ENCODE measurements around the gene CPXM2. TPM values are rescaled to one million over a fixed set of nuclear protein-coding genes. Genes with fewer than 3 reads are reported as not detected.

Gene CPXM2
- total and polyA plus RNA-seq, 9 of the 15 experiments (the other 6 are each of a cell fraction or from before 2014, with no cell fraction given): not detected

GRCh38 chr10:123912871-123913270, 21.3 kb upstream of the CPXM2 start (continued):
- no peak for TF ChIP-seq FOXP4 (CRISPR knock-in tag; IDR thresholded peaks at IDR 0.05; ENCODE audit: borderline replicate concordance)
- no peak for TF ChIP-seq GTF3C2 (IDR thresholded peaks at IDR 0.05; ENCODE audit: borderline replicate concordance, extremely low read depth, insufficient read length)
- TF ChIP-seq RAD21 (CRISPR knock-in tag; conservative IDR thresholded peaks at IDR 0.05 in 1 of 2, IDR thresholded peaks at IDR 0.05 in 1 of 2): no peak

- no TSS peak for BruUV-seq (replicated peaks)
- Histone ChIP-seq H3K27ac (ENCODE audit: extremely low read depth, low read depth, low read length) (no peak overlapping the region), H3K9me3 (replicated peaks; ENCODE audit: control insufficient read depth, insufficient read depth, low read depth, low read length) (no peaks in the 10 kb centered on the region), H3K9ac (ENCODE audit: insufficient read depth in 1 of 2, low read depth in 2 of 2, low read length in 2 of 2) (no peak overlapping the region), H3K27me3 (ENCODE audit: control insufficient read depth in 2 of 2, insufficient read depth in 2 of 2, low read length in 2 of 2) (peaks cover 0 to 9% of the 10 kb centered on the region in 2 experiments; a peak in 1 of 5 replicates), H4K20me1 (replicated peaks; ENCODE audit: control insufficient read depth, insufficient read depth, low read length) (no peaks in the 10 kb centered on the region), H3K36me3 (ENCODE audit: control insufficient read depth, insufficient read depth, low read length) (no peaks in the 10 kb centered on the region), H3K4me3 (no peak overlapping the region), H3K4me2 (ENCODE audit: insufficient read depth, low read length) (no peak overlapping the region), H3K9me1 (ENCODE audit: control insufficient read depth, insufficient read depth, low read length) (no peaks in the 10 kb centered on the region), H3K79me2 (ENCODE audit: control insufficient read depth, insufficient read depth, low read length) (no peaks in the 10 kb centered on the region), H3K4me1 (replicated peaks in 1 of 2; ENCODE audit: control insufficient read depth in 2 of 2, insufficient read depth in 2 of 2, low read length in 2 of 2) (no peaks in the 10 kb centered on the region; a peak in 1 of 5 replicates), H2AFZ (ENCODE audit: low read depth, low read length) (no peak overlapping the region)
- DNase-seq (ENCODE audit: extremely low read depth in 1 of 4, low spot score in 3 of 4) (no peak), FAIRE-seq (no peak), ATAC-seq (no peak)
- 5% methylated on average over 4 of the region's 4 CpGs for WGBS (ENCODE audit: insufficient coverage, low coverage, missing lambda C conversion rate)
- in situ Hi-C loops (cut with MboI): no loop called here
- ChIA-PET CTCF (ENCODE audit: low intra/inter-chr PET ratio) (no interaction called here), POLR2A (interaction anchor here (1.2 kb wide), 1 partner anchor 22 kb away, joined by 3 read pairs; no protein-coding TSS in a partner anchor)
- intact Hi-C loops (cut with micrococcal nuclease): no loop called here
- TF ChIP-seq ZBTB34 (CRISPR knock-in tag; IDR thresholded peaks at IDR 0.05): no peak
- TF ChIP-seq HOMEZ (CRISPR knock-in tag; IDR thresholded peaks at IDR 0.05): no peak
- no peak for TF ChIP-seq KLF16 (IDR thresholded peaks at IDR 0.05)
- no peak for TF ChIP-seq SFPQ (IDR thresholded peaks at IDR 0.05; ENCODE audit: low read depth, low read length)
Measured at GRCh38 chr10:123912466-123912865, 20.9 kb upstream of the CPXM2 start.

Data from K562 (cell line).